HCT116 (cell line): ENCODE results near the gene ATAD3A. TPM values are rescaled to one million over a fixed set of nuclear protein-coding genes. Genes with fewer than 3 reads are reported as not detected.

Experiments used
- ATAC-seq: fragments of 200-7000 bp; cut with Tn5 transposase; 2 replicates; pipeline ENCODE4 v1.9.1; 2020; ENCODE audit warnings: mild to moderate bottlenecking, moderate library complexity
- BruUV-seq: library from RNA; stranded (reverse); fragments of 400-500 nt; replicated peaks from 2 replicates; lab custom pipeline; 2021; lab: Mats Ljungman, UMichigan
- CTCF ChIA-PET: fragments of 300-600 bp; sonication (Branson Sonifier 250); formaldehyde crosslinking; loops from one replicate; lab custom pipeline; 2021; ENCODE audit warnings: antibody characterized with exemption; lab: Charles Lee
- POLR2A ChIA-PET: fragments of 300-600, 350-600 bp; sonication (Branson Sonifier 250); formaldehyde crosslinking; loops from one replicate; lab custom pipeline; 2021; ENCODE audit warnings: antibody characterized with exemption; lab: Charles Lee
- RAD21 ChIA-PET, 2 experiments: fragments of 300-600 bp; sonication (Branson Sonifier 250); formaldehyde crosslinking; loops; one replicate each; lab custom pipeline; 2023; ENCODE audit warnings: low total read pairs in 2 of 2; ENCODE audit not compliant: uncharacterized antibody in 2 of 2, unreplicated experiment in 2 of 2, low non-redundant PET in 1 of 2; lab: Charles Lee
- DNase-seq: peaks from one replicate; pipeline ENCODE4 v3.0.0-alpha.2; 2010; ENCODE audit warnings: low read depth, low spot score
- H2AFZ ChIP-seq: fragments of 200-600 bp; shearing (Covaris generic), sonication (generic); 2 replicates; pipeline ENCODE4 v1.6.1; 2017; ENCODE audit warnings: low read depth, mixed run types, mixed read lengths, antibody characterized with exemption, low read length; ENCODE audit not compliant: poor library complexity, severe bottlenecking
- H3K27ac ChIP-seq: 2 replicates; pipeline ENCODE4 v1.5.1; 2012; ENCODE audit warnings: low read depth, low read length
- H3K27me3 ChIP-seq: fragments of 200-600 bp; sonication (generic); 2 replicates; pipeline ENCODE4 v1.6.1; 2016; ENCODE audit warnings: mixed run types, low read length, mixed read lengths; ENCODE audit not compliant: insufficient read depth
- H3K36me3 ChIP-seq, 2 experiments: fragments of 200-500 bp in 1 of 2; fragments of 200-600 bp in 1 of 2; sonication (Bioruptor generic) in 1 of 2; sonication (generic) in 1 of 2; 2 replicates each; pipeline versions ENCODE4 v1.5.1 to v1.6.1; 2014 to 2016; ENCODE audit warnings: low read length in 2 of 2, inconsistent platforms in 1 of 2, mixed read lengths in 1 of 2, mixed run types in 1 of 2; ENCODE audit not compliant: insufficient read depth in 2 of 2, control insufficient read depth in 1 of 2
- H3K4me1 ChIP-seq, 2 experiments: fragments of 200-600 bp in 1 of 2; sonication (generic) in 1 of 2; 2 replicates each; pipeline versions ENCODE4 v1.5.1 to v1.6.1; 2012 to 2017; ENCODE audit warnings: low read length in 2 of 2, inconsistent platforms in 1 of 2, mild to moderate bottlenecking in 1 of 2, mixed read lengths in 1 of 2, mixed run types in 1 of 2, moderate library complexity in 1 of 2; ENCODE audit not compliant: insufficient read depth in 2 of 2, control insufficient read depth in 1 of 2
- H3K4me2 ChIP-seq: fragments of 200-600 bp; sonication (generic); 2 replicates; pipeline ENCODE4 v1.6.1; 2017; ENCODE audit warnings: mixed run types, low read length, mixed read lengths
- H3K4me3 ChIP-seq, 2 experiments: fragments of 200-600 bp in 1 of 2; sonication (generic) in 1 of 2; replicated peaks in 1 of 2; 2 replicates each; pipeline ENCODE4 v1.5.1; 2011 to 2016; ENCODE audit warnings: low read length in 2 of 2, control low read depth in 1 of 2, low read depth in 1 of 2, mild to moderate bottlenecking in 1 of 2, mixed read lengths in 1 of 2, mixed run types in 1 of 2
- H3K79me2 ChIP-seq: fragments of 200-600 bp; sonication (generic); 2 replicates; pipeline ENCODE4 v1.6.1; 2017; ENCODE audit warnings: mild to moderate bottlenecking, mixed run types, low read length, moderate library complexity, mixed read lengths; ENCODE audit not compliant: insufficient read depth
- H3K9ac ChIP-seq: fragments of 200-600 bp; sonication (generic); 2 replicates; pipeline ENCODE4 v1.6.1; 2016; ENCODE audit warnings: low read length, mixed read lengths
- H3K9me2 ChIP-seq: fragments of 200-600 bp; sonication (generic), shearing (Covaris generic); 2 replicates; pipeline ENCODE4 v1.6.1; 2017; ENCODE audit warnings: mixed run types, mild to moderate bottlenecking, moderate library complexity; ENCODE audit not compliant: insufficient read depth
- H3K9me3 ChIP-seq, 2 experiments: fragments of 200-500 bp in 1 of 2; fragments of 200-600 bp in 1 of 2; sonication (Bioruptor generic) in 1 of 2; sonication (generic) in 1 of 2; 2 replicates each; pipeline ENCODE4 v1.6.1; 2014 to 2017; ENCODE audit warnings: low read length in 2 of 2, mixed read lengths in 2 of 2, inconsistent platforms in 1 of 2, low read depth in 1 of 2, mild to moderate bottlenecking in 1 of 2, mixed run types in 1 of 2, moderate library complexity in 1 of 2; ENCODE audit not compliant: control insufficient read depth in 1 of 2, insufficient read depth in 1 of 2
- H4K20me1 ChIP-seq: fragments of 200-600 bp; sonication (generic), shearing (Covaris generic); 2 replicates; pipeline ENCODE4 v1.6.1; 2017; ENCODE audit warnings: mixed run types, mild to moderate bottlenecking, moderate library complexity; ENCODE audit not compliant: insufficient read depth
- CEBPB ChIP-seq: IDR thresholded peaks from 2 replicates; pipeline ENCODE4 v1.6.1; 2012; ENCODE audit warnings: low read depth
- ELF1 ChIP-seq: IDR thresholded peaks from 2 replicates; pipeline ENCODE4 v1.6.1; 2012; ENCODE audit warnings: low read depth, borderline replicate concordance
- EZH2 ChIP-seq: fragments of 200-600 bp; sonication (generic); IDR thresholded peaks from 2 replicates; pipeline ENCODE4 v1.6.1; 2017; ENCODE audit warnings: antibody characterized with exemption, mixed run types
- JUND ChIP-seq: IDR thresholded peaks from 2 replicates; pipeline ENCODE4 v1.6.1; 2012
- POLR2A ChIP-seq: IDR thresholded peaks from 2 replicates; pipeline ENCODE4 v1.7.0; 2011; ENCODE audit warnings: borderline replicate concordance; ENCODE audit not compliant: insufficient read depth, insufficient read length; ENCODE audit errors: extremely low read depth
- POLR2AphosphoS5 ChIP-seq: IDR thresholded peaks from 2 replicates; pipeline ENCODE4 v1.6.1; 2011; ENCODE audit warnings: mild to moderate bottlenecking, low read depth, low read length, moderate library complexity
- RAD21 ChIP-seq: IDR thresholded peaks from 2 replicates; pipeline ENCODE4 v1.6.1; 2012; ENCODE audit warnings: low read depth, mild to moderate bottlenecking
- SP1 ChIP-seq: IDR thresholded peaks from 2 replicates; pipeline ENCODE4 v1.6.1; 2012; ENCODE audit warnings: low read depth
- YY1 ChIP-seq: IDR thresholded peaks from 2 replicates; pipeline ENCODE4 v1.6.1; 2011; ENCODE audit warnings: low read length, low read depth, moderate library complexity, mild to moderate bottlenecking; ENCODE audit not compliant: insufficient replicate concordance; ENCODE audit errors: extremely low read depth
- ZFX ChIP-seq: fragments of 450-650 bp; IDR thresholded peaks from 2 replicates; pipeline ENCODE4 v1.6.1; 2017
- ZNF274 ChIP-seq: fragments of 200-500 bp; sonication (Bioruptor generic); IDR thresholded peaks from 2 replicates; pipeline ENCODE4 v1.6.1; 2014; ENCODE audit warnings: mild to moderate bottlenecking, low read depth, low read length, inconsistent platforms
- intact Hi-C: fragments of 100-400 bp; cut with micrococcal nuclease; formaldehyde crosslinking; loops from 2 replicates; pipeline ENCODE4 v1.10.0; 2022
- total RNA-seq: library from RNA; stranded (reverse); gene quantifications from one replicate; pipeline ENCODE4 v1.2.1, GENCODE V29; 2021; ENCODE audit not compliant: unreplicated experiment
- TF ChIP-seq, protein P1 (sequence below): IDR thresholded peaks from 2 replicates; pipeline ENCODE4 v1.6.1; 2012

ATAD3A gene
- total RNA-seq, 1 experiment from 2014 or later: 92.3 TPM

DNA sequence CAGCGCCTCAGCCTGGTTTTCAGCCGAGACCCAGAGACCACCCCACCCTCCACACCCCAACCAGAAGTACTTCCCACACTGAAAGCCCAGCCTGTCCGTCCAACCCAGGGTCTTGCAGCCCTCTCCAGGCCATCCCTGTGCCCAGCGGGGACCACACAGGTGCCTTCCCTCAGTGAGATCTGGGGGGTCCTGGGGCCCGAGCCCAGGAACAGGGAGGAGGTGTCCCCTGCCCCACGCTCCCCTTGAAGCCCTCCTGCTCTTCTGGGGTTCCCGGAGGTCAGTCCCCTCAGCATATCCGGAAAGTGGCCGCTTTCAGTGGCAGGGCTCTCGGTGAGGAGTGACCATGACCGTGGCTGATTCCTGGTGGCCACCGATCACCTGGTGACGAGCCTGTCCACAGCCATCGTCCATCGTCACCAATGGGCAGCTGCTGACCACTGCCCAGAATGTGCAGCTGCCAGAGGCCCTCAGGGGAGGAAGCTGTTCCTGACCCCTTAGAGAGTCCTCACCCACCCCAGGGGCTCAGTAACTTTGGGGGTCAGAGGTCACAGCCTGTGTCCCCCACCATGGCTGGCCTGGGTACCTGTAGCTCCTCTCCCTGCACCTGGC lies 25.1 kb downstream of the ATAD3A start:
- DNase-seq (no peak), ATAC-seq (no peak)
- H3K36me3 ChIP-seq: no peaks in the 10 kb centered on the region
- TF ChIP-seq ELF1: no peak
- TF ChIP-seq, protein P1, sequence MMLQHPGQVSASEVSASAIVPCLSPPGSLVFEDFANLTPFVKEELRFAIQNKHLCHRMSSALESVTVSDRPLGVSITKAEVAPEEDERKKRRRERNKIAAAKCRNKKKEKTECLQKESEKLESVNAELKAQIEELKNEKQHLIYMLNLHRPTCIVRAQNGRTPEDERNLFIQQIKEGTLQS: no peak
- no peak for TF ChIP-seq POLR2AphosphoS5
- no peak for TF ChIP-seq RAD21
- TF ChIP-seq JUND: no peak
- no peak for TF ChIP-seq EZH2
- no peak for TF ChIP-seq POLR2A
- TF ChIP-seq YY1: no peak
- no peak for TF ChIP-seq SP1
- TF ChIP-seq CEBPB: no peak
- TF ChIP-seq ZNF274: no peak
- no peak for TF ChIP-seq ZFX
- no peak overlapping the region for H3K27ac ChIP-seq
- H4K20me1 ChIP-seq: no peaks in the 10 kb centered on the region
- ChIA-PET RAD21 (no interaction called here), CTCF (no interaction called here), POLR2A (no interaction called here)
- H3K9me3 ChIP-seq: no peaks in the 10 kb centered on the region
- no peaks in the 10 kb centered on the region for H3K9me2 ChIP-seq
- intact Hi-C loops: no loop called here
- H3K4me1 ChIP-seq: no peaks in the 10 kb centered on the region
- H3K4me2 ChIP-seq: no peak overlapping the region
- no peak overlapping the region for H3K4me3 ChIP-seq
- H3K9ac ChIP-seq: no peak overlapping the region
- H3K27me3 ChIP-seq: no peaks in the 10 kb centered on the region
- no peak overlapping the region for H2AFZ ChIP-seq
- H3K79me2 ChIP-seq: no peaks in the 10 kb centered on the region
- BruUV-seq: no TSS peak
